NCI-H187 (cell line): Measurements from ENCODE around the gene FAM118B.
"Not testable (repeated sequence)": the region's sequence is repeated elsewhere in the genome, so short reads cannot be mapped to it uniquely, and the experiment has no call there.

Source experiments
- DNase-seq, 2 experiments: peaks; one replicate each; lab custom pipeline; 2025; lab: John Stamatoyannopoulos, UW

FAM118B gene

GRCh38 chr11:126268708-126269579, 57.4 kb downstream of the FAM118B start, which contains the start of the genes FOXRED1 and SRPRA:
FOXRED1 (plus strand) TSS chr11:126269154; CDS start chr11:126269207, 53 bp downstream.
SRPRA (minus strand) TSS chr11:126268895; CDS start chr11:126268804, 91 bp downstream.
- DNase-seq: peak; percentile 93 to 98

GRCh38 chr11:126277322-126277721, 65.7 kb downstream of the FAM118B start:
- DNase-seq: no peak

GRCh38 chr11:126277780-126278179, 66.2 kb downstream of the FAM118B start:
- DNase-seq: no peak

DNA sequence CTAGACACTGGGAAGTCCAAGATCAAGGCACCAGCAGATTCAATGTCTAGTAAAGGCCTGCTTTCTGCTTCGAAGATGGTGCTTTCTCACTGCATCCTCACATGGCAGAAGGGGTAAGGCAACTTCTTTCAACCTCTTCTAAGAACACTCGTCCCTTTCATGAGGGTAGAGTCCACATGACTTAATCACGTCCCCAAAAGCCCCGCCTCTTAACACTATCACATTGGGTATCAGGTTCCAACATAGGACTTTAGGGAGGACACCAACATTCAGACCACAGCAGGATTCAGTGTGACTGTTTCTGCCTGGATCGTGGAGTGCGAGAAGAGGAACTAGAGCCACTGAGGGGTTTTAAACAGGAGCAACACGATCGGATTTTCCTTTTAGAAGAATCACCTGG, 67.6 kb downstream of the FAM118B start:
- no peak for DNase-seq

DNA sequence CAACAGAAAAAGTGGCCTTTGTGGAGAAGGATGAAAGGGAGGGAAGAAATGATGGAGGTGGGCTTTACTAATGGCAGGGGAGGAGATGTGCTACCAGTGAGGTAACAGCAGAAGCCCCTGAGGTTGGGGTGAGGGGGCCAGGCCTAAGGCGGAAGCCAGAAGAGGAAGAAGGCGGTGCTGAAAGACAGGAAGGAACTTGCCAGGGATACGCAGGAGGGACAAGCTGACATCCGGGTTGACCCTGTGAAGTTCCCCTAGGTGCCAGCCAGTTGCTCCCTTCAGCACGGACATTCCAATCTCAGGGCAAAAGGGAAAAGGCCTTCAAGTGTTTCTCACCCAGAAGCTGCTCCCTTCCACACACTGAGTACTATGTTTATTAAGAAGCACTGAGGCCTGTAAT, 69.0 kb downstream of the FAM118B start:
- no peak for DNase-seq

- DNase-seq: peak in 1 of 2 experiments; percentile 60
Measured at GRCh38 chr11:126281245-126281644, 69.7 kb downstream of the FAM118B start.

DNA sequence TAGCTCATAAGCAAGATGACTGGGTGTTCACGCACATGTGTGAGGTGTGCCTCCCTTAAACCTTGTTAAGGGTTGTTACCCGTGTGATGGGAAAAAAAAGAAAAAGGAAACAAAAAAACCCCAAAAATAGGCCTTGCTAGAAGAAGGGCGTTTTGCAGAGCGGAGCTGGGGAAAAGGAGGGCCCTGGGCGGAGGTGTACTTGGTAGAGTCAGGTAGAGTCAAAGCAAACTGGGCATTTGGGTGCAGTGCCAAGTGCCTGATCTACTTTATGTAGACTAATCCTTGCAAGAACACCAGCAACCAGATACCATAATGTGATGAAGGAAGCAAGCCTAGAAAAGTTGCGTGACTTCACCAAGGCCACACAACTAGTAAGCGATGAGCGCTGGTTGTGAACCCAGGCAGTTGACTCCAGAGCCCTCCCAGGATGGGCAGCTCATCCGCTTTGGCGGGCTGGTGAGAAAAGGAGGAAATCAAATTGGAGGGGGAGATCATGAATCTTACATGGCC, 70.1 kb downstream of the FAM118B start:
- DNase-seq: no peak

GRCh38 chr11:126282361-126282735, 70.8 kb downstream of the FAM118B start:
- no peak for DNase-seq

GRCh38 chr11:126282736-126283591, 71.4 kb downstream of the FAM118B start, which contains the start of gene TIRAP:
TIRAP (plus strand) TSS chr11:126283093; CDS start chr11:126290895, 7,802 bp downstream.
- peak in 1 of 2 experiments; percentile 8 for DNase-seq

- peak; percentile 28 to 55 for DNase-seq
Measured at GRCh38 chr11:126284829-126285228, 73.2 kb downstream of the FAM118B start.

DNA sequence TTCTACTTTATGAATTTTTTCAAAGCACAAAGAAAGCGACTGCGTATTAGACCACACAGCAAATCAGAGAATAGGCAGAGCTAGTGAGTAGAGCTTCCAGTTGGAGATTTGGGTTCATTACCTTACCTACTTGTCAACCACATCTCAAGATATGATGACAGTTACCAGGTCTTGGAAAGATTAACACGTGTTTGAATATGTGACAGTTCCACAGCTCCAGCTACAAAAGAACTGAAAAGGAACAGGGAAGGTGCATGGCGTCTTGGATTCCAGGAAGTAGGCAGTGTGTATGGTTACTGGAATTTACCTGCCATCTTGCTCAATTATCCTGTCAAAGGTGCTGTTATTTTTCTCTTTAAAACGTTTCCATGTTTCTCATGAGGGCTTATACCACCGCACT, 76.7 kb downstream of the FAM118B start:
- DNase-seq: no peak

GRCh38 chr11:126290887-126291286, 79.3 kb downstream of the FAM118B start:
- DNase-seq: no peak

DNA sequence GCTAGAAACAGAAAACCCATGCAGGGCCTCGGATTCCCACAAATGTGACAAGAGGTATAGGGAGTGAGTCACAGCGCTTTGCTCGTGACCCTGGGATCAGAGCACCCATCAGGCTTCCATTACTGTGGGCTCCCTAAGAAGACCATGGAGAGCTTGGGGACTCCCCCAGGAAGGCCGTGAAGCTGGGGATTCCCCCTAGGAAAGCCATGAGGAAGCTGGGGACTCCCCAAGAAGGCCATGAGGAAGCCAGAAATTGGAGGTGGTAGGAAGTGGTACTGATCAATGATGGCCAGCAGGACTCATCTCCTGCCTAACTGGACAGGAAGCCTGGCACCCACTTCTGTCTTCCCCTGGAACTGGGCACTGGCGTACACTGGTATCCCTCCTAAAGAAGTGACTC, 82.1 kb downstream of the FAM118B start:
- DNase-seq: no peak

- no peak for DNase-seq
Measured at GRCh38 chr11:126297004-126297403, 85.4 kb downstream of the FAM118B start.

- peak; percentile 76 to 98 for DNase-seq
Measured at GRCh38 chr11:126303623-126304456, 92.3 kb downstream of the FAM118B start, which contains the start of gene DCPS. DCPS (plus strand) TSS chr11:126304060; CDS start chr11:126304081, 21 bp downstream.

DNA sequence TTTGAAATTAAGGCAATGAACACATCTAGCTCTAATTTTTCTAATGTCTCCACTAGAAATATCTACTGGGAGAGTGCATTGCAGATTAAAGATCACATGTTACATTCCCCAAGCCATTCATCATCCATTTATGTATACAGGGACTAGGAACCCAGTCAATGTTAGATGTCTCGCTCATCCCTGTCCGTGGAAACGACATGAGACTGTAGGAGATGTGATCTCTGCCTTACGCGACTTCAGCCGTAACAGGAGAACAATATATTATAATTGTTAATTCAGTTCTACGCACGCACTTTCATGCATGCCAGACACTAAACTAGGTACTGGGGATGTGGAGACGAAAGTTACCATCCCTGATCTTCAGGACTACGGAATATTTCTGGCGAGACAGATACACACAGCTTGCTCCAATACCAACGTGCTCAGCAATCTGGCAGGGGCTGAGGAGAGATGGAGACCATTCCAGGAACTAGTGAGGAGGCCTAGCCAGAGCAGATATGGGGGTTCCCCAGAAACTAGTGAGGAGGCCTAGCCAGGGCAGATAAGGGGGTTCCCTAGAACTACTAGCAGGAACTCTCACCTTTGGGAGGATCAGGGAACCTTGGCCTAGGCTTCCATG, 93.0 kb downstream of the FAM118B start:
- no peak for DNase-seq

GRCh38 chr11:126305699-126306098, 94.1 kb downstream of the FAM118B start:
- DNase-seq: no peak

DNA sequence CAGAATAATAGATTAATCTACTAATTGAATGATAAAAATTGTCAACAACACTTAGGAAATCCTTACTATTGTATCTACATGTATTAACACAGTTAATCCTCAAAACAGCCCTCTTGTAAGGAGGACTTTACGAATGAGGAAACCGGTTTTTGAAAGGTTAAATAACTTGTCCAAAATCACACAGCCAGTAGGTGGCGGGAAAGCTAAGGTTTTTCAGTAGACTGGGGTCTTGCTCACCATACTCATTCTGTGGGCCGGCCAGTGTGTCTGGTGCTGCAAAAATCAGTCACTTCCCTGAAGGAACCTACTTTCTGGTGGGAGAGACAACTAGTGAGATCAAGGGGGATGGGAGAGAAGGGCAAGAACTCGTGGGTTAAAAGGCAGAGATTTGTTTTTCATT, 96.1 kb downstream of the FAM118B start:
- DNase-seq: no peak

GRCh38 chr11:126308271-126308671, 96.7 kb downstream of the FAM118B start:
- no peak for DNase-seq

- not testable (repeated sequence) for DNase-seq
Measured at GRCh38 chr11:126308771-126309170, 97.2 kb downstream of the FAM118B start.
